Endothelial cell of umbilical vein (primary cell): ENCODE results near the gene PSTPIP1. TPM values are rescaled to one million over a fixed set of nuclear protein-coding genes. Genes with fewer than 3 reads are reported as not detected.

ENCODE experiments used
- BruUV-seq: library from RNA; stranded (reverse); fragments of 400-500 nt; replicated peaks from 2 replicates; lab custom pipeline; 2021; lab: Mats Ljungman, UMichigan
- CTCF ChIA-PET: fragments of 300-600, 350-600 bp; sonication (Branson Sonifier 250); formaldehyde crosslinking; loops from one replicate; lab custom pipeline; 2021; ENCODE audit warnings: antibody characterized with exemption, inconsistent platforms; lab: Charles Lee
- POLR2A ChIA-PET: fragments of 300-600, 350-600 bp; sonication (Branson Sonifier 250); formaldehyde crosslinking; loops from one replicate; lab custom pipeline; 2021; ENCODE audit warnings: antibody characterized with exemption, inconsistent platforms; lab: Charles Lee
- DNase-seq: peaks from one replicate; pipeline ENCODE4 v3.0.0-alpha.2; 2011; ENCODE audit warnings: low read depth, low spot score
- FAIRE-seq: peaks from 2 replicates; lab custom pipeline; 2011; peaks lifted over from hg19 to GRCh38; lab: Jason Lieb, UNC
- H2AFZ ChIP-seq: 2 replicates; pipeline ENCODE4 v1.6.0; 2012; ENCODE audit warnings: low read depth, low read length, control low read depth, inconsistent platforms
- H3K27ac ChIP-seq: 2 replicates; pipeline ENCODE4 v1.5.1; 2011; ENCODE audit warnings: low read depth, mild to moderate bottlenecking, control low read depth, low read length, moderate library complexity; ENCODE audit not compliant: insufficient read depth
- H3K27me3 ChIP-seq, 2 experiments: 2 replicates each; pipeline versions ENCODE4 v1.6.0 to v1.6.1; 2011; ENCODE audit warnings: low read length in 2 of 2, mixed read lengths in 1 of 2; ENCODE audit not compliant: control insufficient read depth in 2 of 2, insufficient read depth in 2 of 2
- H3K36me3 ChIP-seq, 2 experiments: 2 replicates in 1 of 2; 3 replicates in 1 of 2; pipeline ENCODE4 v1.5.1; 2011; ENCODE audit warnings: low read length in 2 of 2, mild to moderate bottlenecking in 1 of 2, moderate library complexity in 1 of 2; ENCODE audit not compliant: control insufficient read depth in 2 of 2, insufficient read depth in 2 of 2; ENCODE audit errors: extremely low read depth in 1 of 2
- H3K4me1 ChIP-seq: 3 replicates; pipeline ENCODE4 v1.5.1; 2011; ENCODE audit warnings: mild to moderate bottlenecking, low read length; ENCODE audit not compliant: control insufficient read depth, insufficient read depth; ENCODE audit errors: extremely low read depth
- H3K4me2 ChIP-seq: 2 replicates; pipeline ENCODE4 v1.6.1; 2011; ENCODE audit warnings: low read length, control low read depth, mixed read lengths; ENCODE audit not compliant: insufficient read depth
- H3K4me3 ChIP-seq, 3 experiments: fragments of 200-600 bp in 1 of 3; sonication (generic), shearing (Covaris generic) in 1 of 3; replicated peaks in 1 of 3; 2 replicates each; pipeline ENCODE4 v1.5.1; 2011 to 2016; ENCODE audit warnings: control low read depth in 3 of 3, low read length in 3 of 3, mild to moderate bottlenecking in 2 of 3, inconsistent platforms in 1 of 3, low read depth in 1 of 3, moderate library complexity in 1 of 3; ENCODE audit not compliant: insufficient read depth in 1 of 3
- H3K79me2 ChIP-seq: 2 replicates; pipeline ENCODE4 v1.6.0; 2012; ENCODE audit warnings: low read length, inconsistent platforms; ENCODE audit not compliant: control insufficient read depth, insufficient read depth
- H3K9ac ChIP-seq: replicated peaks from 2 replicates; pipeline ENCODE3; 2011; ENCODE audit warnings: low read length, control low read depth; ENCODE audit not compliant: insufficient read depth; ENCODE audit errors: extremely low read depth
- H3K9me1 ChIP-seq: replicated peaks from 3 replicates; pipeline ENCODE4 v1.6.0; 2011; ENCODE audit warnings: mild to moderate bottlenecking, low read length; ENCODE audit not compliant: control insufficient read depth, insufficient read depth; ENCODE audit errors: extremely low read depth
- H3K9me3 ChIP-seq: replicated peaks from 2 replicates; pipeline ENCODE4 v1.5.1; 2012; ENCODE audit warnings: low read length, inconsistent platforms; ENCODE audit not compliant: control insufficient read depth, insufficient read depth
- H4K20me1 ChIP-seq: replicated peaks from 2 replicates; pipeline ENCODE3; 2011; ENCODE audit warnings: mild to moderate bottlenecking, low read length; ENCODE audit not compliant: control insufficient read depth, insufficient read depth; ENCODE audit errors: extremely low read depth
- EZH2 ChIP-seq: IDR thresholded peaks from 2 replicates; pipeline ENCODE4 v1.6.1; 2012; ENCODE audit warnings: borderline replicate concordance, low read depth, mild to moderate bottlenecking, moderate library complexity, low read length, inconsistent platforms; ENCODE audit not compliant: severe bottlenecking
- FOS ChIP-seq: IDR thresholded peaks from 2 replicates; pipeline ENCODE4 v1.6.1; 2011; ENCODE audit warnings: mild to moderate bottlenecking, low read length, moderate library complexity, borderline replicate concordance; ENCODE audit not compliant: insufficient read depth
- GATA2 ChIP-seq: IDR thresholded peaks from 2 replicates; pipeline ENCODE4 v1.7.0; 2011; ENCODE audit warnings: low read depth, mild to moderate bottlenecking, moderate library complexity, mixed read lengths, low read length; ENCODE audit not compliant: insufficient read length, insufficient read depth
- JUN ChIP-seq: IDR thresholded peaks from 2 replicates; pipeline ENCODE4 v1.6.1; 2011; ENCODE audit warnings: borderline replicate concordance, low read depth; ENCODE audit not compliant: insufficient read length, insufficient read depth
- MYC ChIP-seq: IDR thresholded peaks from one replicate; pipeline ENCODE4 v1.6.1; 2011; ENCODE audit warnings: mild to moderate bottlenecking, low read depth, low read length
- POLR2A ChIP-seq: IDR thresholded peaks from 2 replicates; pipeline ENCODE4 v1.6.1; 2012; ENCODE audit warnings: low read depth, mild to moderate bottlenecking, control low read depth, low read length
- POLR2AphosphoS5 ChIP-seq: IDR thresholded peaks from 2 replicates; pipeline ENCODE4 v1.6.1; 2012; ENCODE audit warnings: low read depth, mild to moderate bottlenecking, control low read depth, low read length, moderate library complexity; ENCODE audit not compliant: insufficient read depth
- dilution Hi-C: fragments of 300-500 bp; cut with MboI; formaldehyde crosslinking; loops from one replicate; pipeline ENCODE4 v1.15.0; 2019; ENCODE audit warnings: low sequenced_read_pairs; ENCODE audit not compliant: extremely low pct_ligation_motif_present
- intact Hi-C: fragments of 100-400 bp; cut with micrococcal nuclease; formaldehyde crosslinking; loops from one replicate; pipeline ENCODE4 v1.10.0; 2022
- polyA plus RNA-seq, 4 experiments: library from polyadenylated mRNA; depleted of rRNA in 3 of 4; stranded (reverse) in 3 of 4; unstranded in 1 of 4; fragments of >200 nt; gene quantifications; 2 replicates each; pipeline versions ENCODE4 v1.2.1 to v1.2.3, GENCODE V29; 2011 to 2012; ENCODE audit warnings: missing spikeins in 1 of 4
- total RNA-seq: library from RNA; stranded (reverse); gene quantifications from 2 replicates; pipeline ENCODE4 v1.2.3, GENCODE V29; 2021
- TF ChIP-seq, protein P1 (sequence below), 2 donors: IDR thresholded peaks; 1 replicate in 1 of 2; 2 replicates in 1 of 2; pipeline ENCODE4 v1.5.1; 2011; ENCODE audit warnings: low read length in 2 of 2, mild to moderate bottlenecking in 2 of 2, moderate library complexity in 2 of 2, control low read depth in 1 of 2, inconsistent platforms in 1 of 2, low read depth in 1 of 2; ENCODE audit not compliant: insufficient read depth in 1 of 2; ENCODE audit errors: extremely low read depth in 1 of 2
- TF ChIP-seq, protein P2 (sequence below): IDR thresholded peaks from 2 replicates; pipeline ENCODE4 v1.6.1; 2011; ENCODE audit not compliant: insufficient read depth, insufficient read length

Gene PSTPIP1
- total and polyA plus RNA-seq, 2 donors (not counting 3 experiments of a cell fraction or from before 2014, with no cell fraction given), result not detected

DNA sequence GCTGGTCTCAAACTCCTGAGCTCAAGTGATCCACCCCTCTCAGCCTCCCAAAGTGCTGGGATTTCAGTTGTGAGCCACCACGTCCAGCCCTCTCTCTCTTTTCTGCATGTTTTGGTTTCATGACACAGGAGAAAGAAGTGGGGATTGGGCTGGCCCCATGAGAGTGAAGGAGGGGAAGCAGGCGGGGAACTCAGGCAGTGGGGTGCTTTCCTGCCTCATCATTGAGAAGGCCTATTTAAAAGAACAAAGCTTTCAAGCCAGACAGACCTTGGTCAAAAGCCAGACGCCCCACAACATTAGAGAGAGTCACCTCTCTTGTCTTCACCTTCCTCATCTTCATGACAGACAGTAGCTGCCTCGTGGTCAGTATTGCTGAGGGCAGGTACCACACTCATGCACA lies 15.9 kb downstream of the PSTPIP1 start:
- ChIA-PET POLR2A (no interaction called here), CTCF (interaction anchor here (1.0 kb wide), 1 partner anchor 533 kb away, joined by 3 read pairs; no protein-coding TSS in a partner anchor)
- no TSS peak for BruUV-seq
- no peak overlapping the region for H3K9ac ChIP-seq
- dilution Hi-C loops (no loop called here), intact Hi-C loops (no loop called here)
- H3K27me3 ChIP-seq, result peaks cover 0 to 2% of the 10 kb centered on the region in 2 experiments
- TF ChIP-seq EZH2 (no peak), POLR2A (no peak), MYC (no peak), FOS (no peak), POLR2AphosphoS5 (no peak), JUN (no peak), GATA2 (no peak)
- TF ChIP-seq, protein P1, sequence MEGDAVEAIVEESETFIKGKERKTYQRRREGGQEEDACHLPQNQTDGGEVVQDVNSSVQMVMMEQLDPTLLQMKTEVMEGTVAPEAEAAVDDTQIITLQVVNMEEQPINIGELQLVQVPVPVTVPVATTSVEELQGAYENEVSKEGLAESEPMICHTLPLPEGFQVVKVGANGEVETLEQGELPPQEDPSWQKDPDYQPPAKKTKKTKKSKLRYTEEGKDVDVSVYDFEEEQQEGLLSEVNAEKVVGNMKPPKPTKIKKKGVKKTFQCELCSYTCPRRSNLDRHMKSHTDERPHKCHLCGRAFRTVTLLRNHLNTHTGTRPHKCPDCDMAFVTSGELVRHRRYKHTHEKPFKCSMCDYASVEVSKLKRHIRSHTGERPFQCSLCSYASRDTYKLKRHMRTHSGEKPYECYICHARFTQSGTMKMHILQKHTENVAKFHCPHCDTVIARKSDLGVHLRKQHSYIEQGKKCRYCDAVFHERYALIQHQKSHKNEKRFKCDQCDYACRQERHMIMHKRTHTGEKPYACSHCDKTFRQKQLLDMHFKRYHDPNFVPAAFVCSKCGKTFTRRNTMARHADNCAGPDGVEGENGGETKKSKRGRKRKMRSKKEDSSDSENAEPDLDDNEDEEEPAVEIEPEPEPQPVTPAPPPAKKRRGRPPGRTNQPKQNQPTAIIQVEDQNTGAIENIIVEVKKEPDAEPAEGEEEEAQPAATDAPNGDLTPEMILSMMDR (IDR thresholded peaks at IDR 0.05; ENCODE audit: extremely low read depth in 1 of 2, insufficient read depth in 1 of 2, low read depth in 1 of 2, low read length in 2 of 2), result no peak
- TF ChIP-seq, protein P2, sequence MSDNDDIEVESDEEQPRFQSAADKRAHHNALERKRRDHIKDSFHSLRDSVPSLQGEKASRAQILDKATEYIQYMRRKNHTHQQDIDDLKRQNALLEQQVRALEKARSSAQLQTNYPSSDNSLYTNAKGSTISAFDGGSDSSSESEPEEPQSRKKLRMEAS, result no peak
- no peak overlapping the region for H3K4me2 ChIP-seq
- no peak for DNase-seq
- no peaks in the 10 kb centered on the region for H3K79me2 ChIP-seq
- H3K4me1 ChIP-seq, result no peaks in the 10 kb centered on the region
- no peaks in the 10 kb centered on the region for H3K9me1 ChIP-seq
- H3K27ac ChIP-seq, result no peak overlapping the region
- no peaks in the 10 kb centered on the region for H3K36me3 ChIP-seq
- no peak overlapping the region for H3K4me3 ChIP-seq
- no peak overlapping the region for H2AFZ ChIP-seq
- no peaks in the 10 kb centered on the region for H3K9me3 ChIP-seq
- FAIRE-seq, result no peak
- H4K20me1 ChIP-seq, result no peaks in the 10 kb centered on the region
